Measurements from ENCODE around the gene PCDH8. TPM values are rescaled to one million over a fixed set of nuclear protein-coding genes. Genes with fewer than 3 reads are reported as not detected.

The PCDH8 gene
- total and polyA plus RNA-seq, 10 of the 15 experiments (the other 5 are each of a cell fraction or from before 2014, with no cell fraction given): 0.03 to 0.86 (median 0.45) TPM; not detected in 1

DNA sequence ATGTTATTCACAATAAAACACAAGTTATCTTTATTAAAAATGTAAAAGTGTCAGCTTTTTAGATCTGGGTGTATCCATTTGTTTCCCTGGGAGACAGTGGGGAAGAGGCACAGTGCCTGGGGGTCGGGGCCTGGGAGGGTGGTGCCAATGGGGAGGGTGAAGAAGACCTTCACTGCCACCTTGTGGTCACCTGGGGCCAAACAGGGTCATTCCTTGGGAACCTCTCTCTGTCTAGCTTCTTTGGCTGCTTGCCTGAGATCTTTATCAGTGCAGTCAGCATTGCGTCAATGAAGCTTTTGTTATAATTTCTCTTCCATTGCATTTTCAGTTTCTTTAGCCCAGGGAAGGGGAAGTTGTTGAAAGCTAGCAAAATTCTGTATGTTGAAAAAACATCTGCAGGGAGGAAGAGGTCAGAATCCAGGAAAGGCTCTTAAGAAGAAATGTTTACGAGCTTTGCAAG, 39.1 kb downstream of the PCDH8 start (continued):
- TF ChIP-seq, protein P1, sequence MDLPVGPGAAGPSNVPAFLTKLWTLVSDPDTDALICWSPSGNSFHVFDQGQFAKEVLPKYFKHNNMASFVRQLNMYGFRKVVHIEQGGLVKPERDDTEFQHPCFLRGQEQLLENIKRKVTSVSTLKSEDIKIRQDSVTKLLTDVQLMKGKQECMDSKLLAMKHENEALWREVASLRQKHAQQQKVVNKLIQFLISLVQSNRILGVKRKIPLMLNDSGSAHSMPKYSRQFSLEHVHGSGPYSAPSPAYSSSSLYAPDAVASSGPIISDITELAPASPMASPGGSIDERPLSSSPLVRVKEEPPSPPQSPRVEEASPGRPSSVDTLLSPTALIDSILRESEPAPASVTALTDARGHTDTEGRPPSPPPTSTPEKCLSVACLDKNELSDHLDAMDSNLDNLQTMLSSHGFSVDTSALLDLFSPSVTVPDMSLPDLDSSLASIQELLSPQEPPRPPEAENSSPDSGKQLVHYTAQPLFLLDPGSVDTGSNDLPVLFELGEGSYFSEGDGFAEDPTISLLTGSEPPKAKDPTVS (IDR thresholded peaks at IDR 0.05; ENCODE audit: low read depth, low read length): no peak
- TF ChIP-seq BRCA1 (IDR thresholded peaks at IDR 0.05; ENCODE audit: low read depth, low read length) (no peak), RELA (IDR thresholded peaks at IDR 0.05; ENCODE audit: borderline replicate concordance, partially characterized antibody) (no peak), BACH1 (IDR thresholded peaks at IDR 0.05; ENCODE audit: borderline replicate concordance) (no peak), SPI1 (IDR thresholded peaks at IDR 0.05; ENCODE audit: borderline replicate concordance, insufficient read depth, low read depth, low read length) (no peak), TCF7 (IDR thresholded peaks at IDR 0.05; ENCODE audit: borderline replicate concordance) (no peak), GABPA (IDR thresholded peaks at IDR 0.05; ENCODE audit: low read depth) (no peak), MEF2B (IDR thresholded peaks at IDR 0.05; ENCODE audit: partially characterized antibody, poor library complexity, severe bottlenecking) (peak; percentile 51), NR2C1 (IDR thresholded peaks at IDR 0.05) (peak; percentile 48)
- TF ChIP-seq, protein P2, sequence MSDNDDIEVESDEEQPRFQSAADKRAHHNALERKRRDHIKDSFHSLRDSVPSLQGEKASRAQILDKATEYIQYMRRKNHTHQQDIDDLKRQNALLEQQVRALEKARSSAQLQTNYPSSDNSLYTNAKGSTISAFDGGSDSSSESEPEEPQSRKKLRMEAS (IDR thresholded peaks at IDR 0.05; ENCODE audit: low read depth, low read length): no peak

DNA sequence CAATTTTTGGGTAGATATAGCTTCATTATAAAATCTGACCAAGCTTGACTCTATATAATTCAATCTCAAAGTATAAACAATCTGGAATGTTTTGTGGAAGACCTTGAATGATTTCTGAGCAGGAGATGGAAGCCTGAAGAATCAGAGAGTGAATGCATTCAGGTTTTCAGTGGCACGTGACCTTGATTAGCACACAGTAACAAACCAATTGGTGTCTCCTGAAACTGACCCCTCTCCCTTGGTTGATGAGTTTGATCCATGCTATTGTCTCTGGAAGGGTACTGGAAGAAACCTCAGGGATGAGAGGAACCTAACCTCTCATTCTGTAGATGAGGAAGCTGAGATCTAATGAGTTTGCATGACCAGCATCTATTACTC, 39.6 kb downstream of the PCDH8 start:
- no peak for FAIRE-seq
- WGBS (ENCODE audit: insufficient coverage, insufficient replicate concordance, low lambda C conversion rate, missing lambda C conversion rate): 0% methylated on average over 1 of the region's 1 CpG

More for the DNA sequence above, 39.6 kb downstream of the PCDH8 start:
- intact Hi-C loops (cut with micrococcal nuclease; ENCODE audit: unreplicated experiment) (loop anchor here (1.0 to 5.0 kb wide), 6 partner anchors 67 to 200 kb away; no protein-coding TSS in a partner anchor), in situ Hi-C loops (cut with MboI) (loop anchor here (5.0 to 10.0 kb wide), 2 partner anchors 142 to 214 kb away; no protein-coding TSS in a partner anchor)
- ATAC-seq (peak; percentile 10; the same call in 1 of the 3 replicates), DNase-seq (ENCODE audit: low read depth, low spot score) (no peak)
- H3K79me2 ChIP-seq (ENCODE audit: control insufficient read depth, insufficient read depth, low read length): no peaks in the 10 kb centered on the region
- no peaks in the 10 kb centered on the region for H3K9me3 ChIP-seq (replicated peaks; ENCODE audit: control insufficient read depth, insufficient read depth, low read length)
- BruUV-seq (replicated peaks): no TSS peak
- peaks cover 4% of the 10 kb centered on the region; the same call in 1 of the 2 replicates for H3K4me1 ChIP-seq (ENCODE audit: control insufficient read depth, insufficient read depth, low read length)
- no peaks in the 10 kb centered on the region for H3K27me3 ChIP-seq (replicated peaks in 1 of 2; ENCODE audit: control insufficient read depth in 2 of 2, insufficient read depth in 2 of 2, low read length in 1 of 2)
- CTCF ChIA-PET: interaction anchor here (0.6 to 5.1 kb wide), 49 partner anchors 10 to 361 kb away, joined by 3 to 179 read pairs (median 8); partner anchors contain the start of genes SUGT1 and VPS36
- POLR2A ChIA-PET: interaction anchor here (0.6 to 4.3 kb wide), 12 partner anchors 24 to 192 kb away, joined by 3 to 39 read pairs (median 4); partner anchors contain the start of gene SUGT1
- H3K36me3 ChIP-seq (ENCODE audit: control insufficient read depth in 2 of 2, insufficient read depth in 2 of 2, low read length in 1 of 2): no peaks in the 10 kb centered on the region
- RAD21 ChIA-PET (ENCODE audit: unreplicated experiment): interaction anchor here (0.6 to 7.8 kb wide), 47 partner anchors 12 to 359 kb away, joined by 3 to 161 read pairs (median 7); partner anchors contain the start of gene SUGT1
- H4K20me1 ChIP-seq (ENCODE audit: control insufficient read depth, insufficient read depth): no peaks in the 10 kb centered on the region
- H2AFZ ChIP-seq (ENCODE audit: control insufficient read depth, low read depth, low read length): no peak overlapping the region
- no peak overlapping the region for H3K4me2 ChIP-seq (ENCODE audit: control insufficient read depth, insufficient read depth)
- TF ChIP-seq MTA3 (IDR thresholded peaks at IDR 0.05; ENCODE audit: borderline replicate concordance, low read length) (no peak), BHLHE40 (IDR thresholded peaks at IDR 0.05; ENCODE audit: borderline replicate concordance in 1 of 2, low read depth in 2 of 2, low read length in 1 of 2) (peak in 1 of 2 experiments; percentile 78; a peak in 2 of 4 replicates), RAD51 (IDR thresholded peaks at IDR 0.05) (peak; percentile 59; the same call in 1 of the 2 replicates)
- H3K4me3 ChIP-seq: no peak overlapping the region
- no peak overlapping the region for H3K27ac ChIP-seq (ENCODE audit: control insufficient read depth, insufficient read depth)
- H3K9ac ChIP-seq (ENCODE audit: control insufficient read depth, insufficient read depth, low read length): no peak overlapping the region
- SMC1A ChIA-PET (ENCODE audit: uncharacterized antibody, unreplicated experiment): interaction anchor here (0.7 to 9.0 kb wide), 48 partner anchors 9 to 358 kb away, joined by 3 to 137 read pairs (median 6); partner anchors contain the start of genes SUGT1 and VPS36

All from GM12878 (cell line).